Activated CD4-positive, alpha-beta T cell treated with anti-CD3 and anti-CD28 coated beads, Interleukin-10, Interleukin-2, amounts not matched to agents 100 ng/mL and 50 ng/mL, durations not matched to agents 16 hours and 8 hours (primary cell): ENCODE data around the gene GUF1.
A peak's percentile ranks its signal among the peaks of the same experiment; 100 is the strongest.
"Not testable (repeated sequence)": the region's sequence is repeated elsewhere in the genome, so short reads cannot be mapped to it uniquely, and the experiment has no call there.

ENCODE experiments used
- DNase-seq: peaks from one replicate; pipeline ENCODE4 v3.0.0-alpha.2; 2020

Gene GUF1

DNA sequence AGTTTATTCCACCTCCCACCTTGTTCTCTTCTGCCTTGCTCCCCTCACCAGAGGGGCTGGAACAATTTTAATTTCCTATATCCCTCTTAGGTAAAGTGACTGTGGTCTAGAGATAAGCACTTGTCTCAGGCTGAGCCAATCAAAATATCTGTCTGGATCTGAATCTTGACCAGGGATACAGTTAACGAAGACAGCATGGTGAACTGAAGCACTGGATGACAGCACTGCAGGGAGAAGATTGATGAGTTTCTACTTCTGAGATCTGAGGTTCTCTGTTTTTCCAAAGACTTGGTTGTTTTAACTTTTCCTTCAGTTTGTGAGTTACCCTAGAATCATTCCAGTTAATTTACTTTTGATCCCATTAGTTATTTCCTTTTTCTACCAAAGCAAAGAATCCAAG, 34.9 kb downstream of the GUF1 start:
- no peak for DNase-seq

DNA sequence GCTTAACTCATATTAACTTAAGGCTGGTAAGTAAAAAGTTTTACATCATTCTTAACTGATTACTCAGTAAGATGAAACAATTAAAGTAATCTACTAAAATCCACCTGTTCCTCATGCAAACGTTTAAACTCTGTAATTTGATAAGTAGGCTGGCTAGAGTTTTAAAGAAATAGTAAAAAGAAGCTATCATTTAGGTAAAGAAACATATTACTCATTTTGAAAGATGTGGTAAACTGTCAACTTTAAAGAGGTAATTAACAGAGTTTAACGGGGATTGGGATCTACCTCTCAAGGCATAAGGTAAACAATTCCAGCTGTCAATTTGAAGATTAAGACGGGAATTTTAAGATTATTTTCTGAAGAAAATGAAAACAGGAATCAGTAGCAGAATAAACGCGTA, 38.4 kb downstream of the GUF1 start:
- DNase-seq: no peak

DNA sequence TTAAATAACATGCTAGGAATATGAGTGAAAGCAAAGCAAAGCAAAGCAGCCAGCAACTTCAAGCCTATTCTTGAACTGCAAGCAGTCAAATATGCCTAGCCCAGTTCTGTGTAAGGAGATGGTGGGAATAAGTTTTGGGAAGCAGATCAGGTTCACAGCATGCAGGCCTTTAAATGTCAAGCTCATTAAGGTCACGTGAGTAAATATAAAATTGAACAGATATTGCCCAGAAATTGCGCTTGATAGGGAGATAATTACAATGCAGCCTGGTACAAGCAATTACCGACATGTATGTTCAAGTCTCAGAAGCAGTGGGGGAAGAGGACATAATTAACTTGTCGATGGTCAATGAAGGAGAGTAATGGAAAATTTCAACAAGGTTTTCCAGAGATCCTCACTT, 42.2 kb downstream of the GUF1 start:
- DNase-seq: no peak

DNA sequence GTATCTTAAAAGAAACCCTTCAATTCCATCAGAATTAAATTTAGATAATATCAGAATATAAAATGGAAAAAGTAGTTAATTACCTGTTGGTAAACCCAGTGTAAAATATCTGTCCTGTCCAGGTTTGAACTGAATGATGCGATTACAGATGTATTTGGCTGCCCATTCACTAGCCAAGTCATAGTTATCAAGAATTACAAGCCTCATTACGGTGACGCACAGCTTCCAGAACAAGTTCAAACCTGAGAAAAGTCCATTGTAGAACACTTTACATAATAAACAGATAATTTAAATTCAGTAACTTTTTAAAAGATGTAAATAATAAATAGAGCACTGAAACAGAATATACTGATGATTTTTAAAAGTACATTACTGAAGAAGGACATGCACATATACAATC, 43.8 kb downstream of the GUF1 start:
- DNase-seq: no peak

DNA sequence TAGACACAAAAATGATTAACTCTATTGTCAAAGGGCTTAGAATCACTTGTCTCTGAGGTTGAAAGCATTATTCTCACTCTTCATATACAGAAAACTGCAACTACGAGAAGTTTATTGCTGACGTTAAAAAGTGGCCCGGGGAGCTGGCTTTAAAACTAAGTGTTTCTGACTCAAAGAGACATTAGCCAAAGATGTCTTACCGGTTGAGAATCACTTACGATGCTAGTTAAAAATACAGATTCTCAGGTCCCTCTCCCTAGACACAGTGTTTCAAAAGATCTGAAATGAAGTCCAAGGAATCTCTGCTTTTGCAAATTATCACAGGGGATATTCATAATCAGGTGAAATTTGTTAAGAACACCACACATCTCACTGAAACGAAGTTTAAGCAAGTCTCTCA, 46.9 kb downstream of the GUF1 start:
- no peak for DNase-seq

DNA sequence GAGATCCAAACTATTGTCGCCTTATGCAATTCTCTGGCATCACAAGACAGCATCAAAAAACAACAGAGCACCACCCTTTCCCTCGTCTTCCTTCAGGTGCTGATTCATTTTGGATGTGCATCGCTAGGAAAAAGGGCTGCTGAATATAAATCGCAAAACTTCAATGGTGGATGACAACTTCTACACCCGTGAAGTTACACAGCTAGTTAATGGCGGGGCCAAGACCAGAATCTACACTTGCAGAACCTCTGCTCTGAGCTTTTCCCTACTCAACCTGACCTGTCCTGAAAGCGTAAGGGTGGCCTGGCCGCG, 47.5 kb downstream of the GUF1 start:
- no peak for DNase-seq

DNA sequence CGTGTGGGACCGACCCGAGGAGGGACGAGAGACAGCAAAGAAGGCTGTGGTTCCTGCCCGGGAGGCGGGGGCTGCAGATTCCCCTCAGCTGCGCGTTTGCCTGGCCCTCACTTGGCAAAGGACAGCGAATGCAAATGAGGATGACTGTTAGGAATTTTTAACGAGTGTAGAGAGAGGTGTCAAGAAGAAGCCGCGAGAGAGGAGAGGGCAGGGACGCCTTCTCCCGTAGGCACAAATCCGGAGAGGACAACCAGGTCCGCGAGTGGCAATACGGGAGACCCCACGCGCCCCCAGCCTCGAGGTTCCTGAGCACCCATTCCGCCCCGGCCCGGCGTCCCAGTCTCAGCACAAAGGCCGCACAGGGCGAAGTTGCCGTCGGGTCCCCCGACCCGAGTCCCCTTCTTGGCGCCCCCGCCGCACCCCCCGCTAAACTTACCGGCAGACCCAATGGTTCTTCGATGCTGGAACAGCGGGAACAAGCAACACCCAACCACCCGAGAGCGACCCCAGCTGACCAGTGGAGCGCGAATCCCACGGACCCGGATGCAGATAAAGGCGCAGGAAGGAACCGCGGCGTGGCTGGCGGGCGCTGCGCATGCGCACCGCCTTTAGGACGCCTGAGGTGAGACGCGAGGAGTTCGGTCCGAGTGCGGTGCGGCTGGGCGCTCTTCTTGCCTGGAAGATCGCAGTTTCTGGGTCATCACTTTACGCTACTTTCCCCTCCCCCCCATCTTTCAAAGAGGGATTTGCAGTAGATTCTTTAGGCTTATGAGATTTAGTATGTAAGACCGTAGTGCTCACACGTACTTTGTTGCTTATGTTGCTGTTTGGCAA, 48.0 kb downstream of the GUF1 start, which contains the start of gene GNPDA2:
GNPDA2 (minus strand) TSS at position 519 of the 834 bp plus-strand sequence. CDS start 4,349 bp downstream, outside the sequence.
- peak; percentile 90 for DNase-seq

DNA sequence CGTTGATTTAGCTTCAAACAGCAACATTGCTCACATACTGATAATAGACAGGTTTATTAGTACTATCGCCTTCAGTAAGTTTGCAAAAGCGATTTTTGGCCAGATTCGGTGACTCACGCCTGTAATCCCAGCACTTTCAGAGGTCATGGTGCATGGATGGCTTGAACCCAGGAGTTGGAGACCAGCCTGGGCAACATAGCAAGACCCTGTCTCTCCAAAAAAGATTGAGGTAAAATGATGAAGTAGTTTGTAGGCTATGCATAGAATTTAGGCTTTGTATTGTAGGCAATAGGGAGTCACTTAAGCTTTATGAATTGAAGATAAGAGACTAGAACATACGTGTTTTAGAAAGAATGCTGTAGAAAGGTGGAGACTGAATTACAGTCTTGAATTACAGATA, 49.3 kb downstream of the GUF1 start:
- DNase-seq: no peak

DNA sequence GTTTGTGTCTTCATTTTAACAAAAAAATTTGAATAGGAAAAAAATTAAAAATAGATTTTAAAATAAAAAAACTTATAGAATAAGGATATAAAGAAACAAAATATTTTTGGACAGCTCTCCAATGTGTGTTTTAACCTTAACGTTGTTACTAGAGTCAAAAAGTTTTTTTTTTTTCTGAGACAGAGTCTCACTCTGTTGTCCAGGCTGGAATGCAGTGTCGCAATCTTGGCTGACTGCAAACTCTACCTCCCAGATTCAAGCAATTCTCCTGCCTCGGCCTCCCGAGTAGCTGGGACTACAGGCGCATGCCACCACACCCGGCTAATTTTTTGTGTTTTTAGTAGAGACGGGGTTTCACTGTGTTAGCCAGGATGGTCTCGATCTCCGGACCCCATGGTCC, 50.5 kb downstream of the GUF1 start:
- DNase-seq: not testable (repeated sequence)

DNA sequence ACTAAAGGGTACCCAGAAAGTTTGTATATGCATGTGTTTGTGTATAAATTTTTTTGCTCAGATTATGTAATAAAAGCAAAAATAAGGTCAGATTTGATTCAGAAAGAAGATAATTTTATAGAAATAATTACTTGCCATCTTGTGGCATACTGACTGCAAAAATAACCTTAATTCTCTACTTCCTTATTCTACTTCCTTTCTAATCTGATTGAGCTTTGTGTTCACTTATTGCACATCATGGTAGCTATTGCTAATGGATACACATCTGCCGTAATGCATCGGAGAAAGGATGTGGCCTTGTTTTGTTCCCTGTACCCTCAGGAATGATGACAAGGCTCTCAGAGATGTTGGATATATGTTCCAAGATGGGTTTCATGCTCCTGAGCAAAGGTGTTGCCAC, 58.7 kb downstream of the GUF1 start:
- DNase-seq: no peak

DNA sequence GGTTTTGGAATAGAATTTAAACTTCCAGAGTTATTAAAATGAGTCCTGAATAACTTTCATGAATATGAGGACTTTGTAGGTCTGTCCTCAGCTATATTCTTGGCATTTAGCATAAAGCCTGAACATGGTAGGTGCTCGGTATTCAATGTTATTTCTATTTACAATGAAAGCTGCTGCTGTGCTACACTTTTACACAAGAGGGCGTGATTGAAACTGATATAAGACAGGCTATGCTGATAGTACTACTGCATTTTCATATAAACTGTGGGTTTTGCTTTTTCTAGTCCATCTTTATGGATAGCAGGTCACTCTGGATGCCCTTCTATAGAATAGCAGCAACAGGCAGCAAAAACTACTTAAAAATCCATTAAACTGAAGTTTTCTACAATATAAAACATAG, 60.4 kb downstream of the GUF1 start:
- peak; percentile 16 for DNase-seq

DNA sequence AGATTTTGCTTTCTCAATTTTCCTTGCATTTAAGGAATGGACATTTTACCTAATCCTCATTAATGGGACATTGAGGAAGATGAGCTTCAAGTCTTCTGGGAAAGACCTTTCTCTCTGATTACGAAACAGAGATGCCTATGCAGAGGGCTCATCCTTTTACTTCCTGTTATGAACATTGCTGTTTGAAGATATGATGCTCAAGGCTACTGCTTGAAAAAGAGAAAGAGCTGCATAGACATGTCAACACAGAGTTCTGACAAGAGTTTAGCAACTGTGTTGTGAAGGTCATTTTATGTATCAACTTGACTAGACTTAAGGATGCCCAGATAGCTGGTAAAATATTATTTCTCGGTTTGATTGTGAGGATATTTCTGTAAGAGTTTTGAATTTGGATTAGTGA, 62.0 kb downstream of the GUF1 start:
- DNase-seq: no peak
